ENCODE data around the gene PSME3IP1. TPM values are rescaled to one million over a fixed set of nuclear protein-coding genes. Genes with fewer than 3 reads are reported as not detected.

Gene PSME3IP1
- total RNA-seq, 1 experiment from 2014 or later: 103 TPM

DNA sequence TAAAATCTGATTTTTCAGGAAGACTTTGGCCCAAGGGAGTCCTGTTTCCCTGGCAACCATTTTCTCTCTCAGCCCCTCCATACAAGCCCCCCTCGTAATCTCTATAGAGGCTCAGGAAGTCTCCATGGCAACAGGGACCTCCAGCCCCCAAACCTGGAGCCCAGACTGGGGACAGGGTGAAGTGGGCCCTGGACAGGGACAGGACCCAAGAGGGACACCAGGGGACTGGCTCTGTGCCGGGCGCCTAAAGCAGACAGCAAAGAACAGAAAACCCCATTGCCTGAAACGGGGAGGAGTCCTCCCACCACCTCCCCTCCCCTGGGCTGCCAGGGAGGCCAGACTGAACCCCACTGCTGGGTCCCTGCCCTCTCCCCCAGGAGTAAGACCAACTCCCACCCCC is 52.8 kb downstream of the PSME3IP1 start:
- H4K91ac ChIP-seq (ENCODE audit: insufficient read length, low read depth, low read length): no peak overlapping the region
- no peak overlapping the region for H3K56ac ChIP-seq (ENCODE audit: insufficient read length, low read depth, low read length)
- H3K27ac ChIP-seq (ENCODE audit: insufficient read length, low read depth, low read length): no peak overlapping the region
- no peak overlapping the region for H2BK15ac ChIP-seq (ENCODE audit: low read depth, low read length)
- H3K79me1 ChIP-seq (ENCODE audit: insufficient read depth, low read depth, low read length, poor library complexity, severe bottlenecking): no peaks in the 10 kb centered on the region
- no peak overlapping the region for H3K14ac ChIP-seq (ENCODE audit: insufficient read depth, low read length)
- no peaks in the 10 kb centered on the region for H4K20me1 ChIP-seq (ENCODE audit: control insufficient read depth, insufficient read depth, insufficient read length)
- H2AK5ac ChIP-seq (ENCODE audit: insufficient read length, low read length): no peak overlapping the region
- no peaks in the 10 kb centered on the region for H3K79me2 ChIP-seq (ENCODE audit: insufficient read depth, low read length)
- no peaks in the 10 kb centered on the region for H3K27me3 ChIP-seq (ENCODE audit: insufficient read depth, low read length)
- no peak overlapping the region for H2BK5ac ChIP-seq (ENCODE audit: insufficient read length, low read length)
- WGBS (ENCODE audit: extremely low coverage, insufficient read length, low lambda C conversion rate): no CpG with 5 or more reads among the region's 4 CpGs
- no peak overlapping the region for H2AFZ ChIP-seq (ENCODE audit: low read length)
- Mint-ChIP-seq H3K9me3 (no peaks in the 10 kb centered on the region), H3K4me3 (no peak overlapping the region), H3K27ac (no peak overlapping the region), H3K36me3 (ENCODE audit: insufficient read depth in 1 of 3, low read depth in 3 of 3) (no peaks in the 10 kb centered on the region), H3K27me3 (ENCODE audit: low read depth) (no peaks in the 10 kb centered on the region), H3K4me1 (peaks cover 7 to 23% of the 10 kb centered on the region in 2 experiments)
- no peaks in the 10 kb centered on the region for H3K23me2 ChIP-seq (ENCODE audit: insufficient read length, low read depth, low read length, poor library complexity, severe bottlenecking)
- H3K4me1 ChIP-seq (ENCODE audit: insufficient read depth, low read length): no peaks in the 10 kb centered on the region
- TF ChIP-seq, protein P1, sequence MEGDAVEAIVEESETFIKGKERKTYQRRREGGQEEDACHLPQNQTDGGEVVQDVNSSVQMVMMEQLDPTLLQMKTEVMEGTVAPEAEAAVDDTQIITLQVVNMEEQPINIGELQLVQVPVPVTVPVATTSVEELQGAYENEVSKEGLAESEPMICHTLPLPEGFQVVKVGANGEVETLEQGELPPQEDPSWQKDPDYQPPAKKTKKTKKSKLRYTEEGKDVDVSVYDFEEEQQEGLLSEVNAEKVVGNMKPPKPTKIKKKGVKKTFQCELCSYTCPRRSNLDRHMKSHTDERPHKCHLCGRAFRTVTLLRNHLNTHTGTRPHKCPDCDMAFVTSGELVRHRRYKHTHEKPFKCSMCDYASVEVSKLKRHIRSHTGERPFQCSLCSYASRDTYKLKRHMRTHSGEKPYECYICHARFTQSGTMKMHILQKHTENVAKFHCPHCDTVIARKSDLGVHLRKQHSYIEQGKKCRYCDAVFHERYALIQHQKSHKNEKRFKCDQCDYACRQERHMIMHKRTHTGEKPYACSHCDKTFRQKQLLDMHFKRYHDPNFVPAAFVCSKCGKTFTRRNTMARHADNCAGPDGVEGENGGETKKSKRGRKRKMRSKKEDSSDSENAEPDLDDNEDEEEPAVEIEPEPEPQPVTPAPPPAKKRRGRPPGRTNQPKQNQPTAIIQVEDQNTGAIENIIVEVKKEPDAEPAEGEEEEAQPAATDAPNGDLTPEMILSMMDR (conservative IDR thresholded peaks at IDR 0.05): no peak
- no peak overlapping the region for H4K8ac ChIP-seq (replicated peaks; ENCODE audit: insufficient read length, low read depth, low read length)
- no peak overlapping the region for H2BK20ac ChIP-seq (ENCODE audit: low read depth, low read length, poor library complexity, severe bottlenecking)
- H3K4me2 ChIP-seq (ENCODE audit: insufficient read depth, insufficient read length, low read length): no peak overlapping the region
- no peaks in the 10 kb centered on the region for H3K9me3 ChIP-seq (ENCODE audit: control insufficient read depth, low read depth, low read length)
- no peak overlapping the region for H2BK120ac ChIP-seq (ENCODE audit: low read depth, low read length, poor library complexity, severe bottlenecking)
- H3K4ac ChIP-seq (ENCODE audit: low read depth, low read length): no peak overlapping the region
- no peak overlapping the region for H3K23ac ChIP-seq (ENCODE audit: insufficient read length, low read depth, low read length)
- DNase-seq: no peak
- no peak overlapping the region for H3T11ph ChIP-seq (ENCODE audit: low read length)
- no peak overlapping the region for H3K9ac ChIP-seq (ENCODE audit: extremely low read depth, insufficient read length, low read length)
- no peak overlapping the region for H4K5ac ChIP-seq (ENCODE audit: insufficient read length, low read depth, low read length)
- H3K18ac ChIP-seq (ENCODE audit: insufficient read length, low read depth, low read length): no peak overlapping the region
- H2BK12ac ChIP-seq (ENCODE audit: insufficient read length, low read depth, low read length): no peak overlapping the region

All from H9 (cell line).